ENCODE measurements around the gene ZNF394. TPM values are rescaled to one million over a fixed set of nuclear protein-coding genes. Genes with fewer than 3 reads are reported as not detected.
A peak's percentile ranks its signal among the peaks of the same experiment; 100 is the strongest.

The ZNF394 gene
- total RNA-seq, 1 experiment from 2014 or later: 24.2 TPM

- peaks cover 8 to 18% (median 12%) of the 10 kb centered on the region in 3 experiments for H3K36me3 Mint-ChIP-seq (ENCODE audit: insufficient read depth in 1 of 3, low read depth in 3 of 3)
- no peak for TF ChIP-seq CTCF (conservative IDR thresholded peaks at IDR 0.05)
- peak overlapping the region; percentile 96 for H3K4me3 Mint-ChIP-seq
- H3K9ac ChIP-seq (ENCODE audit: extremely low read depth, insufficient read length, low read length): peak overlapping the region; percentile 80
- H3K27me3 ChIP-seq (ENCODE audit: insufficient read depth, low read length): no peaks in the 10 kb centered on the region
- no peak overlapping the region for H2BK15ac ChIP-seq (ENCODE audit: low read depth, low read length)
- no peak overlapping the region for H3K27ac ChIP-seq (ENCODE audit: insufficient read length, low read depth, low read length)
- H2BK5ac ChIP-seq (ENCODE audit: insufficient read length, low read length): no peak overlapping the region
- no peak overlapping the region for H3K4ac ChIP-seq (ENCODE audit: low read depth, low read length)
- H3K27ac Mint-ChIP-seq: peak overlapping the region; percentile 83 to 99 (median 90); a peak in 6 of 7 replicates
- WGBS (ENCODE audit: extremely low coverage, insufficient read length, low lambda C conversion rate): no CpG with 5 or more reads among the region's 7 CpGs
- H3K79me1 ChIP-seq (ENCODE audit: insufficient read depth, low read depth, low read length, poor library complexity, severe bottlenecking): peaks cover 12% of the 10 kb centered on the region
- H4K8ac ChIP-seq (replicated peaks; ENCODE audit: insufficient read length, low read depth, low read length): no peak overlapping the region
- peaks cover 2% of the 10 kb centered on the region for H3K27me3 Mint-ChIP-seq (ENCODE audit: low read depth)
- H3K23ac ChIP-seq (ENCODE audit: insufficient read length, low read depth, low read length): no peak overlapping the region
- no peaks in the 10 kb centered on the region; a peak in 1 of 5 replicates for H3K9me3 Mint-ChIP-seq
- no peak overlapping the region for H2AFZ ChIP-seq (ENCODE audit: low read length)
- no peaks in the 10 kb centered on the region for H4K20me1 ChIP-seq (ENCODE audit: control insufficient read depth, insufficient read depth, insufficient read length)
- H3T11ph ChIP-seq (ENCODE audit: low read length): no peak overlapping the region
- H3K9me3 ChIP-seq (ENCODE audit: control insufficient read depth, low read depth, low read length): no peaks in the 10 kb centered on the region
- H2BK20ac ChIP-seq (ENCODE audit: low read depth, low read length, poor library complexity, severe bottlenecking): no peak overlapping the region
- DNase-seq: no peak
- H4K5ac ChIP-seq (ENCODE audit: insufficient read length, low read depth, low read length): no peak overlapping the region
- no peak overlapping the region for H2BK12ac ChIP-seq (ENCODE audit: insufficient read length, low read depth, low read length)
- no peak overlapping the region for H3K56ac ChIP-seq (ENCODE audit: insufficient read length, low read depth, low read length)
- no peak overlapping the region for H2BK120ac ChIP-seq (ENCODE audit: low read depth, low read length, poor library complexity, severe bottlenecking)
- H2AK5ac ChIP-seq (ENCODE audit: insufficient read length, low read length): no peak overlapping the region
- peaks cover 5% of the 10 kb centered on the region for H3K23me2 ChIP-seq (ENCODE audit: insufficient read length, low read depth, low read length, poor library complexity, severe bottlenecking)
- no peak overlapping the region for H3K18ac ChIP-seq (ENCODE audit: insufficient read length, low read depth, low read length)
- no peaks in the 10 kb centered on the region; the same call in 1 of the 2 replicates for H3K4me1 ChIP-seq (ENCODE audit: insufficient read depth, low read length)
- H4K91ac ChIP-seq (ENCODE audit: insufficient read length, low read depth, low read length): no peak overlapping the region
- H3K4me2 ChIP-seq (ENCODE audit: insufficient read depth, insufficient read length, low read length): peak overlapping the region; percentile 94
- peaks cover 17% of the 10 kb centered on the region; the same call in 1 of the 2 replicates for H3K79me2 ChIP-seq (ENCODE audit: insufficient read depth, low read length)
- peaks cover 10 to 24% of the 10 kb centered on the region in 2 experiments for H3K4me1 Mint-ChIP-seq
- peak overlapping the region; percentile 2; the same call in 1 of the 2 replicates for H3K14ac ChIP-seq (ENCODE audit: insufficient read depth, low read length)
These were observed 26.8 kb downstream of the ZNF394 start for GRCh38 chr7:99473315-99473596.

Data from H9 (cell line).